22Rv1 (cell line): ENCODE data around the gene HOMEZ.

ENCODE experiments used
- CTCF ChIP-seq: fragments of 450-650 bp; IDR thresholded peaks from 2 replicates; pipeline ENCODE4 v1.5.1; 2017; ENCODE audit warnings: mild to moderate bottlenecking
- ZFX ChIP-seq: fragments of 450-650 bp; IDR thresholded peaks from 2 replicates; pipeline ENCODE4 v1.6.1; 2017; ENCODE audit warnings: antibody characterized with exemption, borderline replicate concordance

- TF ChIP-seq CTCF (no peak), ZFX (no peak)
Observed at GRCh38 chr14:23286020-23286901, at the start of gene HOMEZ.
